ENCODE results near the gene TMSB4X. TPM values are rescaled to one million over a fixed set of nuclear protein-coding genes. Genes with fewer than 3 reads are reported as not detected.

Gene TMSB4X
- polyA plus RNA-seq, 3 donors: 15,641 to 31,074 (median 27,127) TPM

- Histone ChIP-seq H3K27ac (ENCODE audit: low read depth in 1 of 2, low read length in 2 of 2) (no peak overlapping the region), H3K4me1 (ENCODE audit: control insufficient read depth in 1 of 2, insufficient read depth in 2 of 2, low read length in 2 of 2) (peaks cover 45 to 48% of the 10 kb centered on the region in 2 donors), H2AFZ (ENCODE audit: insufficient read depth, low read depth, low read length, poor library complexity, severe bottlenecking) (no peak overlapping the region), H4K20me1 (ENCODE audit: insufficient read depth, low read length) (no peaks in the 10 kb centered on the region), H3K4me3 (replicated peaks in 1 of 3; ENCODE audit: low read depth in 2 of 3, low read length in 3 of 3) (no peak overlapping the region), H3K36me3 (replicated peaks in 1 of 2; ENCODE audit: control insufficient read depth in 1 of 2, insufficient read depth in 2 of 2, low read length in 2 of 2) (no peaks in the 10 kb centered on the region), H3K9ac (ENCODE audit: insufficient read depth, low read length, poor library complexity, severe bottlenecking) (no peak overlapping the region), H3K27me3 (ENCODE audit: control insufficient read depth in 2 of 2, insufficient read depth in 2 of 2, low read length in 2 of 2) (peaks cover 0 to 1% of the 10 kb centered on the region in 2 donors), H3K4me2 (replicated peaks; ENCODE audit: extremely low read depth, low read length, poor library complexity, severe bottlenecking) (no peak overlapping the region), H3K9me3 (replicated peaks in 1 of 2; ENCODE audit: control insufficient read depth in 1 of 2, insufficient read depth in 1 of 2, low read length in 2 of 2) (no peaks in the 10 kb centered on the region), H3K79me2 (ENCODE audit: insufficient read depth, low read length) (no peaks in the 10 kb centered on the region)
- H3K9me3 Mint-ChIP-seq: peaks cover 0 to 16% (median 2%) of the 10 kb centered on the region in 7 donors
- intact Hi-C loops (cut with micrococcal nuclease): no loop called here
- peaks cover 39% of the 10 kb centered on the region for H3K4me1 Mint-ChIP-seq
- DNase-seq: no peak
- no peak overlapping the region for H3K4me3 Mint-ChIP-seq
- H3K27ac Mint-ChIP-seq: peak overlapping the region in 1 of 7 donors; percentile 9
- H3K27me3 Mint-ChIP-seq (ENCODE audit: low read depth in 3 of 3): peaks cover 0 to 44% (median 0%) of the 10 kb centered on the region in 3 donors
- no peak for TF ChIP-seq CTCF (IDR thresholded peaks at IDR 0.05)
- WGBS (ENCODE audit: insufficient coverage): 100% methylated on average over 2 of the region's 6 CpGs
- no peaks in the 10 kb centered on the region for H3K36me3 Mint-ChIP-seq
These were observed 9.6 kb upstream of the TMSB4X start for GRCh38 chrX:12965131-12965940.

GRCh38 chrX:12966151-12966550 lies 8.8 kb upstream of the TMSB4X start:
- Histone ChIP-seq H4K20me1 (ENCODE audit: insufficient read depth, low read length) (no peaks in the 10 kb centered on the region), H3K27ac (ENCODE audit: low read depth in 1 of 2, low read length in 2 of 2) (no peak overlapping the region), H3K4me2 (replicated peaks; ENCODE audit: extremely low read depth, low read length, poor library complexity, severe bottlenecking) (no peak overlapping the region), H3K9ac (ENCODE audit: insufficient read depth, low read length, poor library complexity, severe bottlenecking) (no peak overlapping the region), H3K4me1 (ENCODE audit: control insufficient read depth in 1 of 2, insufficient read depth in 2 of 2, low read length in 2 of 2) (peaks cover 48% of the 10 kb centered on the region in 2 donors), H3K4me3 (replicated peaks in 1 of 3; ENCODE audit: low read depth in 2 of 3, low read length in 3 of 3) (no peak overlapping the region), H3K9me3 (replicated peaks in 1 of 2; ENCODE audit: control insufficient read depth in 1 of 2, insufficient read depth in 1 of 2, low read length in 2 of 2) (no peaks in the 10 kb centered on the region), H3K27me3 (ENCODE audit: control insufficient read depth in 2 of 2, insufficient read depth in 2 of 2, low read length in 2 of 2) (no peaks in the 10 kb centered on the region), H3K36me3 (replicated peaks in 1 of 2; ENCODE audit: control insufficient read depth in 1 of 2, insufficient read depth in 2 of 2, low read length in 2 of 2) (no peaks in the 10 kb centered on the region), H3K79me2 (ENCODE audit: insufficient read depth, low read length) (no peaks in the 10 kb centered on the region), H2AFZ (ENCODE audit: insufficient read depth, low read depth, low read length, poor library complexity, severe bottlenecking) (no peak overlapping the region)
- DNase-seq: no peak
- TF ChIP-seq CTCF (IDR thresholded peaks at IDR 0.05): no peak
- intact Hi-C loops (cut with micrococcal nuclease): no loop called here
- H3K36me3 Mint-ChIP-seq: no peaks in the 10 kb centered on the region
- peaks cover 0 to 51% (median 0%) of the 10 kb centered on the region in 3 donors for H3K27me3 Mint-ChIP-seq (ENCODE audit: low read depth in 3 of 3)
- H3K27ac Mint-ChIP-seq: no peak overlapping the region
- H3K9me3 Mint-ChIP-seq: peaks cover 0 to 16% (median 2%) of the 10 kb centered on the region in 7 donors
- H3K4me1 Mint-ChIP-seq: peaks cover 40% of the 10 kb centered on the region
- no CpG with 5 or more reads among the region's 1 CpG for WGBS (ENCODE audit: insufficient coverage)
- no peak overlapping the region for H3K4me3 Mint-ChIP-seq
